Neural progenitor cell (in vitro differentiated cells): ENCODE results near the gene ZP2.

Experiments
- EZH2 ChIP-seq: fragments of 200-600 bp; sonication (generic); IDR thresholded peaks from 2 replicates; pipeline ENCODE4 v1.6.1; 2017; ENCODE audit warnings: antibody characterized with exemption, mild to moderate bottlenecking, moderate library complexity
- EZH2phosphoT487 ChIP-seq: fragments of 200-600 bp; sonication (generic); IDR thresholded peaks from 2 replicates; pipeline ENCODE4 v1.6.1; 2017; ENCODE audit warnings: antibody characterized with exemption
- TF ChIP-seq, protein P1 (sequence below): fragments of 200-600 bp; sonication (generic); IDR thresholded peaks from 2 replicates; pipeline ENCODE4 v1.5.1; 2017; ENCODE audit warnings: antibody characterized with exemption, mild to moderate bottlenecking

GRCh38 chr16:21208446-21209230 is 2.7 kb downstream of the ZP2 start:
- no peak for TF ChIP-seq EZH2phosphoT487
- TF ChIP-seq, protein P1, sequence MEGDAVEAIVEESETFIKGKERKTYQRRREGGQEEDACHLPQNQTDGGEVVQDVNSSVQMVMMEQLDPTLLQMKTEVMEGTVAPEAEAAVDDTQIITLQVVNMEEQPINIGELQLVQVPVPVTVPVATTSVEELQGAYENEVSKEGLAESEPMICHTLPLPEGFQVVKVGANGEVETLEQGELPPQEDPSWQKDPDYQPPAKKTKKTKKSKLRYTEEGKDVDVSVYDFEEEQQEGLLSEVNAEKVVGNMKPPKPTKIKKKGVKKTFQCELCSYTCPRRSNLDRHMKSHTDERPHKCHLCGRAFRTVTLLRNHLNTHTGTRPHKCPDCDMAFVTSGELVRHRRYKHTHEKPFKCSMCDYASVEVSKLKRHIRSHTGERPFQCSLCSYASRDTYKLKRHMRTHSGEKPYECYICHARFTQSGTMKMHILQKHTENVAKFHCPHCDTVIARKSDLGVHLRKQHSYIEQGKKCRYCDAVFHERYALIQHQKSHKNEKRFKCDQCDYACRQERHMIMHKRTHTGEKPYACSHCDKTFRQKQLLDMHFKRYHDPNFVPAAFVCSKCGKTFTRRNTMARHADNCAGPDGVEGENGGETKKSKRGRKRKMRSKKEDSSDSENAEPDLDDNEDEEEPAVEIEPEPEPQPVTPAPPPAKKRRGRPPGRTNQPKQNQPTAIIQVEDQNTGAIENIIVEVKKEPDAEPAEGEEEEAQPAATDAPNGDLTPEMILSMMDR, result no peak
- no peak for TF ChIP-seq EZH2
